NCI-H1436 treated with DMSO at 0.1 percent for 48 hours (cell line): ENCODE measurements around the gene RAB31.
"Not testable (repeated sequence)": the region's sequence is repeated elsewhere in the genome, so short reads cannot be mapped to it uniquely, and the experiment has no call there.

Experiments
- DNase-seq: peaks from one replicate; lab custom pipeline; 2025; lab: John Stamatoyannopoulos, UW

The RAB31 gene

GRCh38 chr18:9760641-9761040 lies 52.5 kb downstream of the RAB31 start:
- no peak for DNase-seq

DNA sequence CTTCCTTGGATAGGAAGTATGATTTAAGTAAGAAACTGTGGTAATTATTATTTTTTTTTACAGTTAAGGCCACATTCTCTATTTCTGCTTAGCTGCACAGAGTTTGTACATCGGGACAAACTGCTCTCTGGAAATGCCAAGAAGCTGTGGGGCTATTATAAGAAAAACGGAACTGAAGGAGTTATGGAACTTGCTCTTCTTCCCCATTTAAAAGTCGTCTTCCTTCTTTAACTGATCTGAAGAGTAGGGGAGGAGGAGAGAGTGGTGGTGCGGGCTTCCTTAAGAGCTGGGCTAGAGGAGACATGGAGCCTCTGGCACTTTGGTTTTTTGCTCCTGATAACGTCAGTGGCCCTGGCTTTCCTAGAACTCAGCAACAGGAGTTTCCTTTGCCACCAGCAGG lies 54.4 kb downstream of the RAB31 start:
- DNase-seq, result no peak

DNA sequence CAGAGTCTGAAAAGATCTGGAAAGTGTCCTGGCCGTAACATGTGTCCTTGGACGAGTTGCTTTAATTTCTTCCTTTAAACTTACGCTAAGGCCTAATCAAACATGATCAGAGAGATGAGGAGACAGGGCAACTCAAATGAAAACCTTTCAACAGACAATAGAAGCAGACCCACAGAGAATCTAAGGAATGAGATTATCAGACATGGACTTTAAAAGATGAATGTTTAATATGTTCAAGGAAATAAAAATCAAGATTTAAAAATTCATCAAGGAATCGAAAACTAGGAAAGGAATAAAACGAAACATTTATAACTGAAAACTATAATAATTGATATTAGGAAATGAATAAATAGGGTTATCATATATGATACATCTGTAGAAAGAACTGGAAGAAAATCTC lies 55.1 kb downstream of the RAB31 start:
- no peak for DNase-seq

DNA sequence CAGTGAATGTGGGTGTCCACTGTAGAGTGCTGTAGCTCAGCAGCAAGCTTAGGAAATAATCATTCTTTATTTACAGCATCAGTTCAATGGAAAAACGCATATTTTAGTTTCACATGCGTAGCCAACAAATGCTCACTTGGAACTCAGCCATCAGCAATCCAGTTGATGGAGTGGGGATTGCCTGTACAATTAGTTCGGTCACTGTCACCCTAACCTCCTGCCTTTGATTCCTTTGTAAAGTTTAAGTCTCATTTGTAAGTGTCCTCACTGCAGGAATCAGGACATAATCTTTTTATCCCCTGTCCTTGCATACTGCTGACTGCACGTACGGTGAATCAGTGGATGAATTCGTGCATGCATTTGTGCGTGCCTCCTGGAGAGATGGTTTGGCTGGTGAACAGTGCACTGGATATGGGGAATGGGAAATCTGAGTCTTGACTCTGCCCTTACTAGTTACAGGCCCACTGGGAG lies 55.9 kb downstream of the RAB31 start:
- no peak for DNase-seq

GRCh38 chr18:9765501-9765900 lies 57.4 kb downstream of the RAB31 start:
- DNase-seq, result no peak

GRCh38 chr18:9766076-9766481 lies 58.0 kb downstream of the RAB31 start:
- DNase-seq, result no peak

- no peak for DNase-seq
Observed at GRCh38 chr18:9766740-9767139, 58.6 kb downstream of the RAB31 start.

GRCh38 chr18:9768071-9768691 lies 60.1 kb downstream of the RAB31 start:
- DNase-seq, result not testable (repeated sequence)

- DNase-seq, result not testable (repeated sequence)
Observed at GRCh38 chr18:9770111-9770510, 62.0 kb downstream of the RAB31 start.

DNA sequence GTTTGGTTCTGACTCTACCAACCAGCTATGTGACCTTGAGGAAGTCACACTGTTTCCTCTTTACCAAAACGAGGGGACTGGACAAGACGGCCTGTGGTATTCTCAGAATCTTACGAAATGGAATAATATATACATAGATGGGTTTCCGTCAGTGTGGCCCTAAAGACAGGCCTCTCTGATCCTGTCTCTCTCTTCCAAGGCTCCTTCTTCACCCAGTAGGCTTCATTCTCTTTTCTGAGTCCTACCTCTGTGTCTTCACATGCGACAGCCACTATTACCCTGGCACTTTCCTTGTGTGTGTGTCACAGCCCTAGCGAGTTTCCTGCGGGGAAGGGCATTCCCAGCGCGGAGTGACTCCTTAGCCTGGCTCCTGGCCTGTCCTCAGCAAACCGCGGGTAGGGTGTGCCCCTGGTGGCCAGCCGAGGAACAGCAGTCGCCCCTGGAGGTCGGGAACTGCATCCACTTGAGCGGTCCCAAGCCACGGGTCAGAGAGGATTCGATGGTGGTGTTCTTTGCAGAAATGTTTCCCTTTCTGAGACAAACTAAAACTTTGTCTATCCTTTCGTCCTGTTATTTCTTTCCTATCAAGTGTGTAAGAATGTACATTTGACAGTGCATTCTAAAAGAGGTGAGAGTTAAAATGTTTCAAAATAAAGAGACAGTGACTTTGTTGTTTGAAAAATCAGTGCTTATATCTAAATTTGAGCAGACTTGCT lies 63.3 kb downstream of the RAB31 start:
- no peak for DNase-seq

GRCh38 chr18:9771977-9772660 lies 64.0 kb downstream of the RAB31 start:
- DNase-seq, result no peak

GRCh38 chr18:9772847-9773677 lies 65.0 kb downstream of the RAB31 start:
- DNase-seq, result no peak

DNA sequence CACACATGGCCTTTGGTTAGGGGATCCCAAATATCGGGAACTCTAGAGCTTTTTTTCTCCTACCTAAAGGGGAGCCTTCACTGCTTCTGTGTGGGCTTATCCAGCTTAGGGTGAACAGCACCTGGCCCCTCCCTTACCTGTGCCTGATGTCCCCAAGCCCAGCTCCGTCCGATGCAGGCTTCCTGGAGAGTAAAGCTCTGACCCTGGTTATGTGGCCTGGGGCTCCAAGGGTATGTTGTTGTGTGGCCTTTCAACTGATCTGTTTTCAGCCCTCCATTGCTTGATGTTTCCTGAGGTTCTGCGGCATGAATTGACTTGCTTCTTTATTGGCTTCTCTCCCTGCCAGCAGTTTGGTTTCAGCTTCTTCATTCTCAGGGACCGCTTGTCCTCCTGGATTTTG lies 66.0 kb downstream of the RAB31 start:
- no peak for DNase-seq

- DNase-seq, result no peak
Observed at GRCh38 chr18:9775178-9775577, 67.1 kb downstream of the RAB31 start.

DNA sequence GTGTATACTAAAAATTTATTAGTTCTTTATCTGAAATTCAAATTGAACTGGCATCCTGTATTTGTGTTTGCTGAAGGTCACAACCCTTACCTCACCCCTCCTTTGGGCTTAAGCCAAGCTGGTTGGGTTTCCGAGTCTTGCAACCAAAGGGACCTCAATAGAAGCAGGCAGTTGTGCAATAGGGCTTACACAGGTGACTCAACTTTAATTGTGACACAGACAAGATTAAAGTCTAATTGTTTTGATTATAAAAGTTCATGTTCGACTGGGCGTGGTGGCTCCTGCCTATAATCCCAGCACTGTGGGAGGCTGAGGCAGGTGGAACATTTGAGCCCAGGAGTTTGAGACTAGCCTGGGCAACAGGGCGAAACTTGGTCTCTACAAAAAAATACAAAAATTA lies 71.5 kb downstream of the RAB31 start:
- DNase-seq, result no peak

DNA sequence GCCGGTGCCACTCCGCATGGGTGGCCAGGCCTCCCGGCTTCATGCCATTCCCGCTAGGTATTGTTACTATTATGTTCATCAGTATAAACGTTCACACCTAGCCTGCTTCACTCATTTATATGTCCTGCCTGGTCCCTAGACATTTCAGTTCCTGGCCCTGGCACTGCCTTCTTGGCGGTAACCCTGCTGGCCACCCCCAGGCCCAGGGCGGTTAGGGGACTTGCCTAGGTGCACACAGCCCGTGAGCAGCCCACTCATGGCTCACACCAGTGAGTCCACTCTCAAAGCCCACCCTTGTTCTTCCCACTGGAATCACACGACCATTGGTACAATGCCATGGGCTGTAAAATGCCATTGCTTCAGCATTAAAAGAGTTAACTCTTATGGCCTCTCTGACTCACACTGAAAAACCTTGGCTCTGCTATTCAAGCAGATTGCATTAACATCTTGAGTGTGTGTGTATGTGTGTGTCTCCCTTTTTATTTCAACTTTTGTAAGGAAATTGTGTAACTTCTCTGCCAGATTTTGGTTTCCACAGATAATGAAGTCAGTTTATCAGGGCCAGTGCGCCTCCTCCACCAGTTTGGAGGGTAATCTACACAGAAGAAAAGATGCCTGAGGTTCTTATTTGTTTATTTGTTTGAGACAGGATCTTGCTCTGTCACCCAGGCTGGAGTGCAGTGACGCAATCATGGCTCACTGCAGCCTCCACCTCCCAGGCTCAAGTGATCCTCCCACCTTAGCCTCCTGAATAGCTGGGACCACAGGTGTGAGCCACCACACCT lies 74.2 kb downstream of the RAB31 start:
- no peak for DNase-seq

DNA sequence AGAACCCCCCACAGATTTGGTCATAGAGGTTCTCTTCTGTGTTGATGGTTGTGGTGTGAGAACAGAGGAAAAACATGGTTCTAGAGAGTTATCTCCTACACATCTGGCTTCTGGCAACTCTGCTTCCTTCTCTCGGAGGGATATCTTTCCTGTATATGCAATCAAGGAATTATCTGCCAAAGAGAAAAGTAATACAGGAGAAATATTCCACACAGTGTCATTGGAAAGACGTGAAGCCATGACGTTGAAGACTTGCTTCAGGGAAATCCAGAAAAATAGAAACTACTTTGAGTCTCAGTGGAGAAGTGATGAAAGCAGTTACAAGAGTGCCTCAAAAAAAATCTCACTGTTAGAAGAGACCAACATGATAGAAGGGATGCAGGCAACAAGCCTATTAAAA lies 78.5 kb downstream of the RAB31 start:
- no peak for DNase-seq

- DNase-seq, result no peak
Observed at GRCh38 chr18:9787036-9787435, 78.9 kb downstream of the RAB31 start.

DNA sequence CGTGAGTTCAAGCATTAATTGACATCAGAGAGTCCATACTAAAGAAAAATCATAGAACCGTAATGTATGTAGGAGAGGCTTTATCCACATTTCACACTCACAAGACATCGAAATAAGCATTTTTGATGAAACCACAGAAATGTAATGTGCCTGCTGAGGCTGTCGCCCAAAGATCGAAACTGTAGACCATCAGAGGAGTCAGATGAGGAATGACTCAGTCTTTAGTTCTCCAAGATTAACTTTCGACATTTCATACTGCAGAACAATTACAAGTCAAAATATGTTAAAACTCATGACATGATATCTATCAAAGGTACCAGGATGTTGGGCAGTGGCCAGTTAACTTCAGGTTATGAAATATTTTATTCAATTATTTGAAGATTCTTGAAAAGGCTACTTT lies 79.6 kb downstream of the RAB31 start:
- DNase-seq, result no peak

DNA sequence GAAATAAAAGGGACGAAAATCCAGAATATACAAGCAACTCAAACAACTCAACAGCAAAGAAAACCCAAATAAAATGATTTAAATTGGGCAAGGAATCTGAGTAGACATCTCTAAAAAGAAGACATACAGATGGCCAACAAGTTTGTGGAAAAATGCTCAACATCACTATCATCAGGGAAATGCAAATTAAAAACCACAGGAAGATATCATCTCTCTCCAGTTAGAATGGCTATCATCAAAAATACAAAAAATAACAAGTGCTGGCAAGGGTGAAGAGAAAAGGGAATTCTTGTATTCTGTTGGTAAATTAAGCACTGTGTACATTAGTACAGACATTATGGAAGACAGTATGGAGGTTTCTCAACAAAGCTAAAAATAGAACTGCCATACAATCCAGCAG lies 80.0 kb downstream of the RAB31 start:
- DNase-seq, result no peak

- DNase-seq, result no peak
Observed at GRCh38 chr18:9788860-9789259, 80.8 kb downstream of the RAB31 start.

DNA sequence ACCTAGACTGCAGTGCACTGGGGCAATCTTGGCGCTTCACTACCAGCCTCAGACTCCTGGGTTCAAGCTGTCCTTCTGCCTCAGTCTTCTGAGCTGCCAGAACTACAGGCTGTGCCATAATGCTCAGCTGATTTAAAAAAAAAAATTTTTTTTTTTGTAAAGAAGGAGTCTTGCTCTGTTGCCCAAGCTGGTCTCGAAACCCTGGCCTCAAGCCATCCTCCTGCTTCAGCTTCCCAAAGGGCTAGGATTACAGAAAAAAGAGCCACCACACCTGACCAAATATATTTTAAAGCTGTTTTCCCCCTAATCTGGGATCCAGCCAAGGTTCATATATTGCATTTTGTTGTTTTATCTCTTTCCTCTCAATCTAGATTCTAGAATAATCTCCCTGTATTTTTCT lies 82.2 kb downstream of the RAB31 start:
- DNase-seq, result no peak
